Testis (tissue), 3 donors: ENCODE data around the gene PAX9. TPM values are rescaled to one million over a fixed set of nuclear protein-coding genes. Genes with fewer than 3 reads are reported as not detected.

ENCODE experiments used
- DNase-seq: peaks from one replicate; pipeline ENCODE4 v3.0.0-alpha.2; 2019
- H3K27ac ChIP-seq, 2 donors: fragments of 200-600 bp; sonication (generic); one replicate each; pipeline ENCODE4 v1.5.1; 2019
- H3K27me3 ChIP-seq: fragments of 200-600 bp; sonication (generic); one replicate; pipeline ENCODE4 v1.5.1; 2019
- H3K36me3 ChIP-seq: fragments of 200-600 bp; sonication (generic); one replicate; pipeline ENCODE4 v1.5.1; 2017; ENCODE audit warnings: low read depth; ENCODE audit errors: missing control alignments
- H3K4me1 ChIP-seq: fragments of 200-600 bp; sonication (generic); one replicate; pipeline ENCODE4 v1.5.1; 2019
- H3K4me3 ChIP-seq, 2 donors: fragments of 200-600 bp; sonication (generic); one replicate each; pipeline ENCODE4 v1.5.1; 2017 to 2019
- H3K9me3 ChIP-seq: fragments of 200-600 bp; sonication (generic); one replicate; pipeline ENCODE4 v1.5.1; 2017
- CTCF ChIP-seq, 3 experiments: fragments of 450-650 bp in 2 of 3; fragments of 200-600 bp in 1 of 3; sonication (generic) in 1 of 3; IDR thresholded peaks; one replicate each; pipeline ENCODE4 v1.5.1; 2016 to 2019; ENCODE audit warnings: antibody characterized with exemption in 3 of 3, mild to moderate bottlenecking in 2 of 3, moderate library complexity in 1 of 3
- POLR2A ChIP-seq: fragments of 450-650 bp; IDR thresholded peaks from one replicate; pipeline ENCODE4 v1.6.1; 2017; ENCODE audit warnings: antibody characterized with exemption, mild to moderate bottlenecking, moderate library complexity
- WGBS, 2 donors: methylation state at CpG; one replicate each; pipeline ENCODE4 v1.1.5; 2018; 5-methylcytosine and 5-hydroxymethylcytosine counted together
- intact Hi-C: fragments of 100-400 bp; cut with DNase I; formaldehyde crosslinking; loops from one replicate; pipeline ENCODE4 v1.15.1; 2023; ENCODE audit warnings: low total_unique reads
- polyA plus RNA-seq: library from polyadenylated mRNA; stranded (reverse); fragments of 350-450 nt; fragmentation: Illumina TruSeq; extraction: RNeasy Lipid Tissue Mini Kit (QIAGEN cat#74804); gene quantifications from one replicate; pipeline ENCODE4 v1.2.3, GENCODE V29; 2014; ENCODE audit warnings: low read depth, low replicate concordance; ENCODE audit not compliant: insufficient read depth
- total RNA-seq, 2 donors: library from RNA; depleted of rRNA; stranded (reverse); fragments of >200 nt; gene quantifications; one replicate each; pipeline ENCODE4 v1.2.3, GENCODE V29; 2016

PAX9 gene
- total and polyA plus RNA-seq, 3 donors from 2014 or later, result 0.13 to 0.87 (median 0.50) TPM

GRCh38 chr14:36658123-36659009 lies 3.3 kb upstream of the PAX9 start:
- Histone ChIP-seq H3K9me3 (no peaks in the 10 kb centered on the region), H3K27me3 (peaks cover 4% of the 10 kb centered on the region), H3K4me3 (peak overlapping the region in 1 of 2 donors; percentile 3), H3K36me3 (no peaks in the 10 kb centered on the region), H3K4me1 (peaks cover 20% of the 10 kb centered on the region), H3K27ac (no peak overlapping the region)
- no peak for DNase-seq
- 2 to 4% methylated on average over 28 to 55 of the region's 55 CpGs for WGBS, 2 donors
- no peak for TF ChIP-seq CTCF (IDR thresholded peaks at IDR 0.05)
- no peak for TF ChIP-seq POLR2A
- intact Hi-C loops, result no loop called here

- DNase-seq, result no peak
- WGBS, 2 donors, result 6 to 7% methylated on average over 35 of the region's 35 CpGs
These were observed 2.4 kb upstream of the PAX9 start for GRCh38 chr14:36659010-36659821.

GRCh38 chr14:36659822-36660735 lies 1.6 kb upstream of the PAX9 start:
- Histone ChIP-seq H3K9me3 (no peaks in the 10 kb centered on the region), H3K4me3 (no peak overlapping the region), H3K27me3 (peaks cover 4% of the 10 kb centered on the region), H3K36me3 (no peaks in the 10 kb centered on the region), H3K27ac (no peak overlapping the region), H3K4me1 (peaks cover 20% of the 10 kb centered on the region)
- no peak for DNase-seq
- intact Hi-C loops, result no loop called here
- WGBS, 2 donors, result 8 to 10% methylated on average over 19 of the region's 19 CpGs
- TF ChIP-seq CTCF (IDR thresholded peaks at IDR 0.05) (no peak), POLR2A (no peak)

More at GRCh38 chr14:36659010-36659821, 2.4 kb upstream of the PAX9 start:
- no peaks in the 10 kb centered on the region for H3K9me3 ChIP-seq
- no peaks in the 10 kb centered on the region for H3K36me3 ChIP-seq
- TF ChIP-seq POLR2A (no peak), CTCF (IDR thresholded peaks at IDR 0.05) (no peak)
- H3K27ac ChIP-seq, result no peak overlapping the region
- intact Hi-C loops, result no loop called here
- no peak overlapping the region for H3K4me3 ChIP-seq
- H3K4me1 ChIP-seq, result peaks cover 20% of the 10 kb centered on the region
- peaks cover 4% of the 10 kb centered on the region for H3K27me3 ChIP-seq

- 7 to 9% methylated on average over 18 to 35 of the region's 35 CpGs for WGBS, 2 donors
- Histone ChIP-seq H3K4me1 (peaks cover 20% of the 10 kb centered on the region), H3K4me3 (peak overlapping the region in 1 of 2 donors; percentile 40), H3K36me3 (no peaks in the 10 kb centered on the region), H3K27ac (no peak overlapping the region), H3K27me3 (peaks cover 4% of the 10 kb centered on the region), H3K9me3 (no peaks in the 10 kb centered on the region)
- TF ChIP-seq POLR2A (no peak), CTCF (IDR thresholded peaks at IDR 0.05) (no peak)
- no peak for DNase-seq
- intact Hi-C loops, result no loop called here
These were observed 739 bp upstream of the PAX9 start for GRCh38 chr14:36660736-36661505.
